T-helper 17 cell (primary cell): Measurements from ENCODE around the gene PSMB5. TPM values are rescaled to one million over a fixed set of nuclear protein-coding genes. Genes with fewer than 3 reads are reported as not detected.

ENCODE experiments used
- ATAC-seq: fragments of 150-1000 bp; cut with Tn5 transposase; 2 replicates; pipeline ENCODE4 v1.10.0; 2021; ENCODE audit warnings: mild to moderate bottlenecking, moderate library complexity
- DNase-seq, 3 donors: peaks; one replicate each; pipeline versions ENCODE4 v3.0.0 to v3.0.0-alpha.2; 2020 to 2021
- H3K9me3 ChIP-seq: one replicate; pipeline ENCODE4 v1.7.0; 2013; ENCODE audit warnings: low read length, mild to moderate bottlenecking; ENCODE audit not compliant: control insufficient read depth, poor library complexity, severe bottlenecking
- H3K27ac Mint-ChIP-seq: one replicate; pipeline ENCODE4 v1.8.0; 2022; ENCODE audit warnings: mild to moderate bottlenecking, moderate library complexity, mixed read lengths
- H3K27me3 Mint-ChIP-seq: one replicate; pipeline ENCODE4 v1.8.0; 2022; ENCODE audit warnings: mixed read lengths
- H3K36me3 Mint-ChIP-seq: one replicate; pipeline ENCODE4 v1.8.0; 2022; ENCODE audit warnings: low read depth, mixed read lengths
- H3K4me1 Mint-ChIP-seq: one replicate; pipeline ENCODE4 v1.8.0; 2022; ENCODE audit warnings: mild to moderate bottlenecking, mixed read lengths
- H3K4me3 Mint-ChIP-seq: one replicate; pipeline ENCODE4 v1.8.0; 2022; ENCODE audit warnings: mild to moderate bottlenecking, moderate library complexity, mixed read lengths
- total RNA-seq, 4 donors: library from RNA in 2 of 4; stranded (reverse) in 2 of 4; gene quantifications; one replicate each; pipeline ENCODE4 v1.2.3 and lab custom pipeline; 2022 to 2026

Gene PSMB5
- total RNA-seq, 2 donors from 2014 or later, result 17.6 to 19.9 TPM

GRCh38 chr14:22995889-22996625, 38.6 kb downstream of the PSMB5 start:
- H3K27ac Mint-ChIP-seq, result no peak overlapping the region
- H3K27me3 Mint-ChIP-seq, result no peaks in the 10 kb centered on the region
- no peak overlapping the region for H3K4me3 Mint-ChIP-seq
- no peaks in the 10 kb centered on the region for H3K9me3 ChIP-seq
- DNase-seq (no peak), ATAC-seq (no peak)
- no peaks in the 10 kb centered on the region for H3K4me1 Mint-ChIP-seq
- peaks cover 5% of the 10 kb centered on the region for H3K36me3 Mint-ChIP-seq

- H3K4me1 Mint-ChIP-seq, result no peaks in the 10 kb centered on the region
- no peak overlapping the region for H3K4me3 Mint-ChIP-seq
- no peaks in the 10 kb centered on the region for H3K27me3 Mint-ChIP-seq
- DNase-seq, result no peak
- no peak overlapping the region for H3K27ac Mint-ChIP-seq
- peaks cover 5% of the 10 kb centered on the region for H3K36me3 Mint-ChIP-seq
- ATAC-seq, result peak; percentile 61
- no peaks in the 10 kb centered on the region for H3K9me3 ChIP-seq
Observed at GRCh38 chr14:22994762-22995275, 39.9 kb downstream of the PSMB5 start.

- DNase-seq (no peak), ATAC-seq (no peak)
- Mint-ChIP-seq H3K27ac (no peak overlapping the region), H3K36me3 (peaks cover 5% of the 10 kb centered on the region), H3K27me3 (no peaks in the 10 kb centered on the region), H3K4me3 (no peak overlapping the region), H3K4me1 (peaks cover 2% of the 10 kb centered on the region)
- H3K9me3 ChIP-seq, result no peaks in the 10 kb centered on the region
Observed at GRCh38 chr14:22993517-22993916, 41.2 kb downstream of the PSMB5 start.

GRCh38 chr14:22991852-22992251, 42.8 kb downstream of the PSMB5 start:
- peaks cover 5% of the 10 kb centered on the region for H3K36me3 Mint-ChIP-seq
- no peaks in the 10 kb centered on the region for H3K9me3 ChIP-seq
- ATAC-seq, result no peak
- DNase-seq, result no peak
- no peaks in the 10 kb centered on the region for H3K27me3 Mint-ChIP-seq
- no peak overlapping the region for H3K4me3 Mint-ChIP-seq
- peaks cover 2% of the 10 kb centered on the region for H3K4me1 Mint-ChIP-seq
- no peak overlapping the region for H3K27ac Mint-ChIP-seq

GRCh38 chr14:22987291-22987690, 47.4 kb downstream of the PSMB5 start:
- H3K9me3 ChIP-seq, result no peaks in the 10 kb centered on the region
- Mint-ChIP-seq H3K27ac (peak overlapping the region; percentile 19), H3K36me3 (peaks cover 3% of the 10 kb centered on the region), H3K4me3 (no peak overlapping the region), H3K27me3 (no peaks in the 10 kb centered on the region), H3K4me1 (peaks cover 4% of the 10 kb centered on the region)
- ATAC-seq (no peak), DNase-seq (no peak)

GRCh38 chr14:22986508-22987054, 48.1 kb downstream of the PSMB5 start:
- no peaks in the 10 kb centered on the region for H3K27me3 Mint-ChIP-seq
- DNase-seq, result peak; percentile 64 to 85 (median 70)
- no peak overlapping the region for H3K27ac Mint-ChIP-seq

GRCh38 chr14:22985894-22986507, 48.7 kb downstream of the PSMB5 start:
- H3K27me3 Mint-ChIP-seq, result no peaks in the 10 kb centered on the region
- no peak overlapping the region for H3K27ac Mint-ChIP-seq
- peaks cover 3% of the 10 kb centered on the region for H3K36me3 Mint-ChIP-seq
- ATAC-seq (no peak), DNase-seq (no peak)
- H3K9me3 ChIP-seq, result no peaks in the 10 kb centered on the region
- peaks cover 4% of the 10 kb centered on the region for H3K4me1 Mint-ChIP-seq
- H3K4me3 Mint-ChIP-seq, result no peak overlapping the region

More at GRCh38 chr14:22986508-22987054, 48.1 kb downstream of the PSMB5 start:
- no peak overlapping the region for H3K4me3 Mint-ChIP-seq
- H3K9me3 ChIP-seq, result no peaks in the 10 kb centered on the region
- H3K4me1 Mint-ChIP-seq, result peaks cover 4% of the 10 kb centered on the region
- ATAC-seq, result peak; percentile 65
- H3K36me3 Mint-ChIP-seq, result peaks cover 3% of the 10 kb centered on the region

- Mint-ChIP-seq H3K27ac (no peak overlapping the region), H3K4me3 (peak overlapping the region; percentile 52)
- ATAC-seq, result no peak
Observed at GRCh38 chr14:22984959-22985658, 49.6 kb downstream of the PSMB5 start.

GRCh38 chr14:22982477-22983245, 52.0 kb downstream of the PSMB5 start, which contains the start of gene AJUBA:
TSS of gene AJUBA (minus strand) at chr14:22982551. CDS start at chr14:22982266, 285 bp downstream.
- H3K4me3 Mint-ChIP-seq, result peak within 1 kb of the TSS; percentile 75

More at GRCh38 chr14:22984959-22985658, 49.6 kb downstream of the PSMB5 start:
- Mint-ChIP-seq H3K4me1 (peaks cover 5% of the 10 kb centered on the region), H3K36me3 (peaks cover 3% of the 10 kb centered on the region), H3K27me3 (no peaks in the 10 kb centered on the region)
- DNase-seq, result no peak
- no peaks in the 10 kb centered on the region for H3K9me3 ChIP-seq

GRCh38 chr14:22981876-22982476, 52.7 kb downstream of the PSMB5 start:
- no peak overlapping the region for H3K27ac Mint-ChIP-seq
- H3K4me3 Mint-ChIP-seq, result no peak overlapping the region
- ATAC-seq (no peak), DNase-seq (no peak)
- H3K27me3 Mint-ChIP-seq, result no peaks in the 10 kb centered on the region
- no peaks in the 10 kb centered on the region for H3K9me3 ChIP-seq
- peaks cover 5% of the 10 kb centered on the region for H3K36me3 Mint-ChIP-seq
- peaks cover 12% of the 10 kb centered on the region for H3K4me1 Mint-ChIP-seq

More at GRCh38 chr14:22982477-22983245, 52.0 kb downstream of the PSMB5 start, which contains the start of gene AJUBA:
- Mint-ChIP-seq H3K27me3 (no peaks in the 10 kb centered on the region), H3K36me3 (peaks cover 3% of the 10 kb centered on the region), H3K4me1 (peaks cover 10% of the 10 kb centered on the region), H3K27ac (no peak within 1 kb of the TSS)
- ATAC-seq (peak; percentile 66), DNase-seq (peak; percentile 46 to 49 (median 47))
- no peaks in the 10 kb centered on the region for H3K9me3 ChIP-seq

GRCh38 chr14:22981090-22981875, 53.4 kb downstream of the PSMB5 start:
- no peaks in the 10 kb centered on the region for H3K9me3 ChIP-seq
- H3K4me1 Mint-ChIP-seq, result peaks cover 12% of the 10 kb centered on the region
- peaks cover 5% of the 10 kb centered on the region for H3K36me3 Mint-ChIP-seq
- DNase-seq (peak in 1 of 3 donors; percentile 18), ATAC-seq (peak; percentile 12)
- H3K4me3 Mint-ChIP-seq, result peak overlapping the region; percentile 75
- no peak overlapping the region for H3K27ac Mint-ChIP-seq
- H3K27me3 Mint-ChIP-seq, result no peaks in the 10 kb centered on the region
